HEK293 (cell line): ENCODE measurements around the gene TRPV2.

ENCODE experiments used
- GLIS1 ChIP-seq: fragments of 450-650 bp; formaldehyde crosslinking; IDR thresholded peaks from 2 replicates; pipeline ENCODE4 v1.5.1; 2016; ENCODE audit warnings: missing biosample characterization, missing genetic modification characterization
- HIC1 ChIP-seq: fragments of 450-650 bp; formaldehyde crosslinking; IDR thresholded peaks from 2 replicates; pipeline ENCODE4 v1.5.1; 2016; ENCODE audit warnings: missing biosample characterization, missing genetic modification characterization
- PBX3 ChIP-seq: sonication (generic); formaldehyde crosslinking; IDR thresholded peaks from 2 replicates; pipeline ENCODE4 v1.8.1; 2022; ENCODE audit warnings: mild to moderate bottlenecking, moderate library complexity, missing genetic modification reagents
- PRDM10 ChIP-seq: fragments of 450-650 bp; formaldehyde crosslinking; IDR thresholded peaks from 2 replicates; pipeline ENCODE4 v1.5.1; 2016; ENCODE audit warnings: missing biosample characterization, missing genetic modification characterization
- RBAK ChIP-seq: fragments of 450-650 bp; formaldehyde crosslinking; IDR thresholded peaks from 2 replicates; pipeline ENCODE4 v1.5.1; 2016; ENCODE audit warnings: missing biosample characterization, missing genetic modification characterization
- ZBTB26 ChIP-seq: fragments of 450-650 bp; formaldehyde crosslinking; optimal IDR thresholded peaks from 2 replicates; pipeline ENCODE3; 2016; ENCODE audit warnings: missing biosample characterization, mild to moderate bottlenecking, missing genetic modification characterization
- ZBTB7A ChIP-seq: fragments of 450-650 bp; formaldehyde crosslinking; IDR thresholded peaks from 2 replicates; pipeline ENCODE4 v1.5.1; 2016; ENCODE audit warnings: low read depth, missing biosample characterization, missing genetic modification characterization
- ZFP3 ChIP-seq: fragments of 450-650 bp; formaldehyde crosslinking; IDR thresholded peaks from 2 replicates; pipeline ENCODE4 v1.5.1; 2016; ENCODE audit warnings: low read depth, missing biosample characterization, missing genetic modification characterization
- ZNF146 ChIP-seq: fragments of 450-650 bp; formaldehyde crosslinking; IDR thresholded peaks from 2 replicates; pipeline ENCODE4 v1.5.1; 2016; ENCODE audit warnings: missing biosample characterization, missing genetic modification characterization
- ZNF16 ChIP-seq: fragments of 450-650 bp; formaldehyde crosslinking; IDR thresholded peaks from 2 replicates; pipeline ENCODE4 v1.5.1; 2016; ENCODE audit warnings: low read depth, missing biosample characterization, missing genetic modification characterization
- ZNF174 ChIP-seq: fragments of 450-650 bp; formaldehyde crosslinking; IDR thresholded peaks from 2 replicates; pipeline ENCODE4 v1.5.0; 2017; ENCODE audit warnings: missing biosample characterization, mild to moderate bottlenecking, missing genetic modification characterization
- ZNF302 ChIP-seq: fragments of 450-650 bp; formaldehyde crosslinking; IDR thresholded peaks from 2 replicates; pipeline ENCODE4 v1.5.1; 2016; ENCODE audit warnings: missing biosample characterization, missing genetic modification characterization, low read depth
- ZNF449 ChIP-seq: fragments of 450-650 bp; formaldehyde crosslinking; IDR thresholded peaks from 2 replicates; pipeline ENCODE4 v1.5.1; 2017; ENCODE audit warnings: missing biosample characterization, mild to moderate bottlenecking, missing genetic modification characterization, moderate library complexity
- ZNF513 ChIP-seq: fragments of 450-650 bp; IDR thresholded peaks from 2 replicates; pipeline ENCODE4 v1.5.1; 2018; ENCODE audit warnings: missing biosample characterization, missing genetic modification characterization
- ZNF518A ChIP-seq: fragments of 450-650 bp; formaldehyde crosslinking; conservative IDR thresholded peaks from 2 replicates; pipeline ENCODE4 v1.5.1; 2016; ENCODE audit warnings: low read depth, missing biosample characterization, missing genetic modification characterization
- ZNF544 ChIP-seq: fragments of 450-650 bp; formaldehyde crosslinking; IDR thresholded peaks from 2 replicates; pipeline ENCODE4 v1.5.0; 2017; ENCODE audit warnings: missing biosample characterization, missing genetic modification characterization
- ZNF600 ChIP-seq: fragments of 450-650 bp; formaldehyde crosslinking; IDR thresholded peaks from 2 replicates; pipeline ENCODE4 v1.5.1; 2016; ENCODE audit warnings: missing biosample characterization, missing genetic modification characterization
- ZNF610 ChIP-seq: fragments of 450-650 bp; formaldehyde crosslinking; IDR thresholded peaks from 2 replicates; pipeline ENCODE4 v1.5.1; 2016; ENCODE audit warnings: missing biosample characterization, missing genetic modification characterization, borderline replicate concordance
- ZSCAN16 ChIP-seq: fragments of 450-650 bp; formaldehyde crosslinking; IDR thresholded peaks from 2 replicates; pipeline ENCODE4 v1.5.1; 2016; ENCODE audit warnings: missing biosample characterization, missing genetic modification characterization
- ZSCAN23 ChIP-seq: fragments of 450-650 bp; formaldehyde crosslinking; IDR thresholded peaks from 2 replicates; pipeline ENCODE4 v1.5.1; 2016; ENCODE audit warnings: missing biosample characterization, missing genetic modification characterization

Gene TRPV2

GRCh38 chr17:16407911-16408588 is 7.3 kb upstream of the TRPV2 start (continued):
- TF ChIP-seq RBAK (tag by site-specific recombination), result no peak
- TF ChIP-seq ZNF610 (tag by site-specific recombination), result no peak
- TF ChIP-seq ZSCAN23 (tag by site-specific recombination), result no peak
- no peak for TF ChIP-seq ZNF174 (tag by site-specific recombination)
- TF ChIP-seq ZBTB7A (tag by site-specific recombination), result no peak
- 0 out of 2 replicates have a peak, but pooled peaks have one; percentile 16 for TF ChIP-seq ZNF600 (tag by site-specific recombination)
- TF ChIP-seq ZFP3 (tag by site-specific recombination), result no peak
- no peak for TF ChIP-seq ZSCAN16 (tag by site-specific recombination)
- no peak for TF ChIP-seq ZNF16 (tag by site-specific recombination)
- TF ChIP-seq ZNF146 (tag by site-specific recombination), result no peak
- no peak for TF ChIP-seq ZNF513 (tag by site-specific recombination)
- TF ChIP-seq ZNF518A, result no peak
- TF ChIP-seq PRDM10 (tag by site-specific recombination), result no peak
- 0 out of 2 replicates have a peak, but pooled peaks have one; percentile 37 for TF ChIP-seq HIC1
- 0 out of 2 replicates have a peak, but pooled peaks have one; percentile 7 for TF ChIP-seq GLIS1
- no peak for TF ChIP-seq ZNF544 (tag by site-specific recombination)
- TF ChIP-seq ZBTB26 (tag by site-specific recombination), result no peak
- no peak for TF ChIP-seq PBX3 (CRISPR knock-in tag)
- no peak for TF ChIP-seq ZNF449
- no peak for TF ChIP-seq ZNF302 (tag by site-specific recombination)
- TF ChIP-seq, all 188 proteins: peak for 15
